GM12878 (cell line): ENCODE measurements around the gene CFAP53. TPM values are rescaled to one million over a fixed set of nuclear protein-coding genes. Genes with fewer than 3 reads are reported as not detected.

ENCODE experiments used
- ATAC-seq: fragments of 200-7000 bp; cut with Tn5 transposase; 3 replicates; pipeline ENCODE4 v1.9.1; 2020; ENCODE audit warnings: mild to moderate bottlenecking, moderate library complexity
- BruUV-seq: library from RNA; stranded (reverse); fragments of 400-500 nt; replicated peaks from 2 replicates; lab custom pipeline; 2021; lab: Mats Ljungman, UMichigan
- CTCF ChIA-PET: fragments of 300-600 bp; sonication (Branson Sonifier 250); formaldehyde crosslinking; extraction: SDS; loops from one replicate; lab custom pipeline; 2021; ENCODE audit warnings: inconsistent platforms; lab: Yijun Ruan, JAX
- POLR2A ChIA-PET: fragments of 350-600 bp; formaldehyde crosslinking; extraction: SDS; loops from one replicate; lab custom pipeline; 2021; ENCODE audit warnings: inconsistent platforms; lab: Charles Lee
- RAD21 ChIA-PET: fragments of 300-600 bp; sonication (Branson Sonifier 250); formaldehyde crosslinking; loops from one replicate; lab custom pipeline; 2023; ENCODE audit warnings: antibody characterized with exemption; ENCODE audit not compliant: unreplicated experiment; lab: Charles Lee
- SMC1A ChIA-PET: fragments of 300-600 bp; sonication (Branson Sonifier 250); formaldehyde crosslinking; loops from one replicate; lab custom pipeline; 2023; ENCODE audit not compliant: unreplicated experiment, uncharacterized antibody; lab: Charles Lee
- DNase-seq: peaks from one replicate; pipeline ENCODE4 v3.0.0-alpha.2; 2011; ENCODE audit warnings: low read depth, low spot score
- FAIRE-seq: peaks from 3 replicates; lab custom pipeline; 2011; peaks lifted over from hg19 to GRCh38; lab: Jason Lieb, UNC
- H2AFZ ChIP-seq: 2 replicates; pipeline ENCODE4 v1.6.0; 2011; ENCODE audit warnings: low read depth, low read length, control low read depth; ENCODE audit not compliant: control insufficient read depth
- H3K27ac ChIP-seq: 2 replicates; pipeline ENCODE4 v1.5.1; 2011; ENCODE audit warnings: control low read depth; ENCODE audit not compliant: control insufficient read depth, insufficient read depth
- H3K27me3 ChIP-seq, 2 experiments: replicated peaks in 1 of 2; 2 replicates each; pipeline versions ENCODE4 v1.6.0 to v1.6.1; 2011; ENCODE audit warnings: low read length in 1 of 2; ENCODE audit not compliant: control insufficient read depth in 2 of 2, insufficient read depth in 2 of 2
- H3K36me3 ChIP-seq, 2 experiments: 2 replicates each; pipeline ENCODE4 v1.5.1; 2011; ENCODE audit warnings: low read length in 1 of 2; ENCODE audit not compliant: control insufficient read depth in 2 of 2, insufficient read depth in 2 of 2
- H3K4me1 ChIP-seq: 2 replicates; pipeline ENCODE4 v1.6.1; 2011; ENCODE audit warnings: mild to moderate bottlenecking, low read length, moderate library complexity, mixed read lengths; ENCODE audit not compliant: control insufficient read depth, insufficient read depth
- H3K4me2 ChIP-seq: 2 replicates; pipeline ENCODE4 v1.6.0; 2011; ENCODE audit warnings: control low read depth; ENCODE audit not compliant: control insufficient read depth, insufficient read depth
- H3K4me3 ChIP-seq: fragments of 200-600 bp; sonication (generic); 2 replicates; pipeline ENCODE4 v1.5.1; 2016
- H3K79me2 ChIP-seq: 2 replicates; pipeline ENCODE4 v1.6.0; 2011; ENCODE audit warnings: low read length; ENCODE audit not compliant: control insufficient read depth, insufficient read depth
- H3K9ac ChIP-seq: 2 replicates; pipeline ENCODE4 v1.8.0; 2011; ENCODE audit warnings: low read length, control low read depth, mixed read lengths; ENCODE audit not compliant: control insufficient read depth, insufficient read depth
- H3K9me3 ChIP-seq: replicated peaks from 3 replicates; pipeline ENCODE4 v1.5.1; 2011; ENCODE audit warnings: mild to moderate bottlenecking, low read length; ENCODE audit not compliant: control insufficient read depth, insufficient read depth
- H4K20me1 ChIP-seq: 2 replicates; pipeline ENCODE4 v1.6.0; 2011; ENCODE audit not compliant: control insufficient read depth, insufficient read depth
- BHLHE40 ChIP-seq, 2 experiments: fragments of 450-650 bp in 1 of 2; IDR thresholded peaks; 2 replicates each; pipeline ENCODE4 v1.6.1; 2011 to 2017; ENCODE audit warnings: low read depth in 2 of 2, borderline replicate concordance in 1 of 2, improper control_type of control experiment in 1 of 2, low read length in 1 of 2, mild to moderate bottlenecking in 1 of 2
- CBFB ChIP-seq: IDR thresholded peaks from 2 replicates; pipeline ENCODE4 v1.6.1; 2016; ENCODE audit warnings: antibody characterized with exemption, low read depth
- CHD4 ChIP-seq: fragments of 200-600 bp; sonication (generic); IDR thresholded peaks from 2 replicates; pipeline ENCODE4 v1.6.1; 2016; ENCODE audit warnings: mild to moderate bottlenecking
- E2F4 ChIP-seq: IDR thresholded peaks from 2 replicates; pipeline ENCODE4 v1.6.1; 2012; ENCODE audit warnings: low read depth, low read length, improper control_type of control experiment
- GATAD2B ChIP-seq: fragments of 450-650 bp; conservative IDR thresholded peaks from 2 replicates; pipeline ENCODE4 v1.6.1; 2017; ENCODE audit warnings: low read depth, mild to moderate bottlenecking, moderate library complexity
- IKZF2 ChIP-seq, 2 experiments: fragments of 450-650 bp; IDR thresholded peaks; 2 replicates each; pipeline ENCODE4 v1.6.1; 2017; ENCODE audit warnings: mild to moderate bottlenecking in 2 of 2, moderate library complexity in 2 of 2
- JUNB ChIP-seq: IDR thresholded peaks from 2 replicates; pipeline ENCODE4 v1.6.1; 2016; ENCODE audit warnings: antibody characterized with exemption, mild to moderate bottlenecking
- JUND ChIP-seq: IDR thresholded peaks from 2 replicates; pipeline ENCODE4 v1.6.1; 2012; ENCODE audit warnings: low read depth, mild to moderate bottlenecking, low read length, improper control_type of control experiment, moderate library complexity
- NKRF ChIP-seq: fragments of 450-650 bp; conservative IDR thresholded peaks from 2 replicates; pipeline ENCODE4 v1.6.1; 2017; ENCODE audit warnings: mild to moderate bottlenecking, moderate library complexity
- RELB ChIP-seq: fragments of 450-650 bp; IDR thresholded peaks from 2 replicates; pipeline ENCODE4 v1.6.1; 2017; ENCODE audit warnings: low read depth, mild to moderate bottlenecking, moderate library complexity
- SMAD5 ChIP-seq: IDR thresholded peaks from 2 replicates; pipeline ENCODE4 v1.6.1; 2016; ENCODE audit warnings: antibody characterized with exemption, low read depth
- TAF1 ChIP-seq: IDR thresholded peaks from 2 replicates; pipeline ENCODE4 v1.6.1; 2011; ENCODE audit warnings: mild to moderate bottlenecking, low read depth, low read length, borderline replicate concordance
- ZBTB40 ChIP-seq: fragments of 450-650 bp; IDR thresholded peaks from 2 replicates; pipeline ENCODE4 v1.6.1; 2016; ENCODE audit warnings: mild to moderate bottlenecking, moderate library complexity, borderline replicate concordance
- in situ Hi-C: fragments of 300-500 bp; cut with MboI; formaldehyde crosslinking; loops from 9 replicates; pipeline ENCODE4 v1.14.3; 2018; ENCODE audit warnings: mixed read lengths
- intact Hi-C: fragments of 100-400 bp; cut with micrococcal nuclease; formaldehyde crosslinking; loops from one replicate; pipeline ENCODE4 v1.14.2; 2022; ENCODE audit not compliant: unreplicated experiment
- polyA plus RNA-seq, 11 experiments: library from polyadenylated mRNA; depleted of rRNA in 4 of 11; unstranded in 6 of 11; stranded (reverse) in 5 of 11; fragments of >200 nt; fragmentation: Nextera tagmentation in 4 of 11; fragmentation: Illumina TruSeq in 1 of 11; extraction: Ambion mirVana in 4 of 11; extraction: Trizol in 1 of 11; gene quantifications; 1 replicate in 1 of 11; 2 replicates in 10 of 11; pipeline versions ENCODE4 v1.2.1 to v1.2.3, GENCODE V29; 2011 to 2016; ENCODE audit warnings: inconsistent platforms in 2 of 11, missing spikeins in 2 of 11, low read depth in 1 of 11
- total RNA-seq, 4 experiments: library from RNA; depleted of rRNA in 3 of 4; stranded (reverse); fragments of >200 nt in 3 of 4; fragmentation: Illumina TruSeq in 1 of 4; extraction: Trizol in 1 of 4; gene quantifications; 2 replicates each; pipeline versions ENCODE4 v1.2.1 to v1.2.3, GENCODE V29; 2013 to 2021
- TF ChIP-seq, protein P1 (sequence below): IDR thresholded peaks from 2 replicates; pipeline ENCODE4 v1.6.1; 2011; ENCODE audit warnings: borderline replicate concordance, low read depth, mild to moderate bottlenecking, moderate library complexity, mixed read lengths, low read length; ENCODE audit not compliant: insufficient read depth; ENCODE audit errors: extremely low read length

The CFAP53 gene
- total and polyA plus RNA-seq, 10 of the 15 experiments (the other 5 are each of a cell fraction or from before 2014, with no cell fraction given): 0.05 to 0.31 (median 0.12) TPM; not detected in 1

- TF ChIP-seq JUNB: no peak
- TF ChIP-seq BHLHE40 (IDR thresholded peaks at IDR 0.05; ENCODE audit: borderline replicate concordance in 1 of 2, low read depth in 2 of 2, low read length in 1 of 2): no peak
- no peak for TF ChIP-seq IKZF2 (IDR thresholded peaks at IDR 0.05)
- TF ChIP-seq RELB: no peak
- no peak for TF ChIP-seq ZBTB40
- TF ChIP-seq CBFB: no peak
These were observed 16.7 kb downstream of the CFAP53 start (continued) for GRCh38 chr18:50249576-50249975.

DNA sequence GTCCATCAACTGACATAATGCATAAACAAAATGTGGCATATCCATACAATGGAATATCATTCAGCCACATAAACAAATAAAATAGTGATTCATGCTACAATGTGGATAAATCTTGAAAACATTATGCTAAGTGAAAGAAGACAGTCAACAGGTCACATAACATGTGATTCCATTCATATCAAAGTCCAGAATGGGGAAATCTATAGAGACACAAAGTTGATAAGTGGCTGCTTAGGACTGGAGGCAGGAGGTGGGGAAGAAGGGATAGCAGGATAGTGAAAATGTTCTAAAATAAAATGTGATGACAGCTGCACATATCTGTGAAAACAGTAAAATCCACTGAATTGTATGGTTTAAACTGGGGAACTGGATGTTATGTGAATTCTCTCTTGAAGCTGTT is 18.7 kb downstream of the CFAP53 start:
- DNase-seq (no peak), ATAC-seq (no peak), FAIRE-seq (no peak)
- BruUV-seq: no TSS peak
- Histone ChIP-seq H2AFZ (no peak overlapping the region), H3K27ac (no peak overlapping the region), H3K4me1 (no peaks in the 10 kb centered on the region), H3K79me2 (no peaks in the 10 kb centered on the region), H3K4me2 (no peak overlapping the region), H3K36me3 (no peaks in the 10 kb centered on the region), H3K4me3 (no peak overlapping the region), H3K9ac (no peak overlapping the region), H3K9me3 (no peaks in the 10 kb centered on the region; the same call in 2 of the 3 replicates), H4K20me1 (no peaks in the 10 kb centered on the region), H3K27me3 (no peaks in the 10 kb centered on the region)
- CTCF ChIA-PET: no interaction called here
- POLR2A ChIA-PET: no interaction called here
- SMC1A ChIA-PET: no interaction called here
- RAD21 ChIA-PET: no interaction called here
- intact Hi-C loops: no loop called here
- in situ Hi-C loops: no loop called here
- TF ChIP-seq GATAD2B (no peak), E2F4 (no peak), JUNB (no peak), SMAD5 (no peak), JUND (no peak), NKRF (no peak), IKZF2 (IDR thresholded peaks at IDR 0.05) (no peak), TAF1 (no peak), CHD4 (no peak)
- TF ChIP-seq, protein P1, sequence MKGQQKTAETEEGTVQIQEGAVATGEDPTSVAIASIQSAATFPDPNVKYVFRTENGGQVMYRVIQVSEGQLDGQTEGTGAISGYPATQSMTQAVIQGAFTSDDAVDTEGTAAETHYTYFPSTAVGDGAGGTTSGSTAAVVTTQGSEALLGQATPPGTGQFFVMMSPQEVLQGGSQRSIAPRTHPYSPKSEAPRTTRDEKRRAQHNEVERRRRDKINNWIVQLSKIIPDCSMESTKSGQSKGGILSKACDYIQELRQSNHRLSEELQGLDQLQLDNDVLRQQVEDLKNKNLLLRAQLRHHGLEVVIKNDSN: no peak
